Stimulated activated CD8-positive, alpha-beta memory T cell treated with anti-CD3 and anti-CD28 coated beads, Interleukin-15, amount 100 ng/mL, for 48 hours (primary cell): ENCODE data around the gene GFPT1.

ENCODE experiments used
- DNase-seq, 2 donors: peaks; one replicate each; pipeline ENCODE4 v3.0.0-alpha.2; 2020; ENCODE audit warnings: low read depth in 2 of 2

Gene GFPT1

DNA sequence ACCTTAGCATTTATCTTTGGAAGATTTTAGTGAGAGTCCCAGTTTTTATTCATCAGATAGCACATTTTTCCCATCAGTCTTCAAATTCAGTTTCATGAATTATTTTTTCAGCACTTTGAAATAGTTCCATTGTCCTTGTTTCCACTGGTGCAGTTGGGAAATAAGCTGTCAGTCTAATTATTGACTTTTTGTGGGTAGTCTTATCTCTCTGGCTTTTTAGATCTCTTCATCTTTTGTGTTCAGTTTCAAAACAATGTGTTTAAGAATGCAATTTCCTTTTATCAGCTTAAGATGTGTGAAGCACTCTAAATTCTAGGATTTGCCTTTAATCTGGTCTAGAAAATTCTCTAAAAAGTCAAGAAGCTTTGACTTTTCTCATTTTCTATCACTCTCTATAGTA is 70.5 kb downstream of the GFPT1 start:
- DNase-seq, result no peak

DNA sequence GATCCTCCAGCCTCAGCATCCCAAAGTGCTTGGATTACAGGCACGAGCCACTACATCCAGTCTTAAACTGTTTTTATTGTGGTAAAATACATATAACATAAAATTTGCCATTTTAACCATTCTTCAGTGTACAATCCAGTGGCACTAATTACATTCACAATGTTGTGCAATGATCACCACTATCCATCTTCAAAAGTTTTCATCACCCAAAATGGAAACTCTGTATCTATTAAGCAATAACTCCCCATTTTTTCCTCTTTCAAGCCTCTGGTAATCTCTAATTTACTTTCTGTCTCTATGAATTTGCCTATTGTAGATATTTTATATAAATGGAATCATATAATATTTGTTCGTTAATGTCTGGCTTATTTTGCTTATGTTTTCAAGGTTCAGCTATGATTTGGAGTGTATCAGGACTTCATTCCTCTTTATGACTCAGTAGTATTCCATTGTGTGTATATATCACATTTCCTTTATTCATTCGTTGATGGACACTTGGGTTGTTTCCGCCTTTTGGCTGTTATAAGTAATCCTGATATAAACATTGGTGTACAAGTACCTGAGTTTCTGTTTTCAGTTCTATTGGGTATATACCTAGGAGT is 71.8 kb downstream of the GFPT1 start:
- no peak for DNase-seq

DNA sequence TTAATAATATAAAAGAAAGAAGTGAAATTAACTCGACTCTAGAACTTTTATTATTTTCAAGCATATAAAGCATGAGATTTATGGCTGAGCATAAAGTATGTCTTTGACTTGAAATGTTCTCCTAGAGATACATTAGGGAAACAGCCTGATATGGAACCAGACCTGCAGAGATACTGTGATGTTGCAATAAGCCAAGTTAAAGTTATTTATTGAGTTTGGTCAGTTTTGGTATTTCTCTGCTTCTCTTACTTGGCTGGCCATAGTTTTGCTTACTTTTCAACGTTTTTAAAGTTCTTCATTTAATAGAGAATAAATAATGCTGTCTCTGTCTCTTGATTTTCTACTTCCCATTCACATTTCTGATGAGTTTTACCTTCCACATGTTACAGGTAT is 76.0 kb downstream of the GFPT1 start:
- DNase-seq, result no peak

DNA sequence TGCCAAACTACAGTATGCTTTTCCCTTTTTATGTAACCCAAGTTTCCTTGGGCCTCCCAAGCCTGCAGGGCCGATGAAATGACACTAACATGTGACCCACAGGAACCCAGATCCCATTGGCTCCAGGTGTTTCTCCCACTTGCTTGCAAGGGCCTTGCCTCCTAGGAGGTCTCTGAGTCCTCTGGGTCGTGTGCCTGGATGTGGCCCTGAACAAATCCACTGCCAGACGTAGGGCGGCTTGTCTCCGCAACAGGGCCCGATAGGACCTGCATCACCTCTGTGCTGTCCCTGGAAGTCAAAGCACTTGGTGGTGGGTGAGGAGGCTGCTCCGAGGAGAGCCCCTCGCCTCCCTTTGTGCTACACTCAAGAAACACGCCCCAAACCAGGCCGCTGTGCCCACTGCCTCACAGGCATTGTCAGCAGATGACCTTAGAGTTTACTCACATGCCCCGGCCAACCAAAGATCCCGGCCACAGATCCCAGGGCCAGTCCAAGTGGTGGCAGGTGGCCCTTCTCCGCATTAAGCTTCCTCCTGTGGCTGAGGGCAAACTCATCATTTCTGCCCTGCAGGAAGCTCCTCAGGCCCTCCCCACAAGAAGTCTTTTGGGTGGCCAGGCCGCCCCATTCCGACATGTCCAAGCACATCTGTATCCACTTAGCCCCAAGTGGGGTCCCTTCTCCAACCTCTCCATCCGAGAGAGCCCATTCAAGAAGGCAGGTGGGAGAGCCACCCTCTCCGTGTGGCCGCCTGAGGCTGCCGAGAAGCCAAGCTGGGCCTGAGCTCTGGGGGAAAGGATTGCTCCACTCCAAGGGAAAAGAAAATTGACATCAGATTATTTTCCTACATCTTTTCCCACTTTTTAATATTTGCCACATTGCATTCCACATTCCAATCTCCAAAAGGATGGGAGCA is 76.7 kb downstream of the GFPT1 start:
- no peak for DNase-seq

DNA sequence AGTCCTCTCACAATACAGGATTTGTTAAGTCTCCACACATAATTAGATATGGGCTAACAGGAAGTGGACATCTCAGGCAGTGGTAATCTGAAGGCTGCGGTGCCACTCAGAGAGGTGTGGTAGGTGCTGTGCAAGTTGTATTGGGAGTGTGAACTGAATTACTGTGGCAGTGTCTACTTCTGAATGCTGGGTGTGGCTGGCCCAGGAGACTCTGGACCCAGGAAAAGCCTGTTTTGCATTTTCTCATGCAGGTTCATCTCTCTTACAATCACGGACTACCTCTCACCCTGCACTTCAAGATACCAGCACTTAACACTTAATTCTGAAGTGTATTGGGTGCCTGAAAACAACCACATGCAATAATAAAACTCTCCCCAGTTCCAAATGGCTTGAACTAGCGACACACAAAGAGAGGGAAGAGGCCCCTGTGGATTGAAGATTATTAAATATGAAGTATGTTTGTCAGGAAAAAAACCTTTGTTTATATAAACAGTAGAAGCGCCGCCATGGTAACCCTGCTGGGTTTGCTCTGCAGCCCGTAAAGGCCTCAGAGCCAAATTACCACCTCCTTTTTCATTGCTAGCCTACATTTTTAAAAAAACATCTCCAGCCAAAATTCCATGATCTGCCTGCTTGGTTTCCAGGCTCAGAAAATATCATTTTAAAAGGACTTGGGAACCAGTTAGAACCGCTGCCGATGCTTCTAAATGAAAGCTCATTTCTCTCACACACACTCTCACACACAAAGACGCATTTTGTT is 77.5 kb downstream of the GFPT1 start:
- no peak for DNase-seq

DNA sequence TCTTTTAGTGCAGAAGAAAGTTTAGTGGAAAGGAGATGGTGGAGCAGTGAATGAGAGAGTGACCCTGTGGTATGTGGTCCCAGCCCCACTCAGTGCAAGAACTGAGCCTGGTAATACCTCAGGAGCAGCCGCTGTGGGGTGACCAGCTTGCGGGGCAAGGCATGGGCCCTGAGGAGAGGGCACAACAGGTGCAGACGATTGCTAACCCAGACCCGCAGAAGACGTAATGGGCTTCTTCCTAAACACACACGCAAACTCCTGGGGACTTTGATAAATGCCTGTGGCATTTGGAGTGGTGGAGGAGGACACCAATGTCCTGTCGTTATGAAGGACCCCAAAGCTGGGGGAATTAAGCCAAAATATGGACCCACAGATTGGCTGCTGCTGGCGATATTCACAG is 78.7 kb downstream of the GFPT1 start:
- DNase-seq, result no peak

DNA sequence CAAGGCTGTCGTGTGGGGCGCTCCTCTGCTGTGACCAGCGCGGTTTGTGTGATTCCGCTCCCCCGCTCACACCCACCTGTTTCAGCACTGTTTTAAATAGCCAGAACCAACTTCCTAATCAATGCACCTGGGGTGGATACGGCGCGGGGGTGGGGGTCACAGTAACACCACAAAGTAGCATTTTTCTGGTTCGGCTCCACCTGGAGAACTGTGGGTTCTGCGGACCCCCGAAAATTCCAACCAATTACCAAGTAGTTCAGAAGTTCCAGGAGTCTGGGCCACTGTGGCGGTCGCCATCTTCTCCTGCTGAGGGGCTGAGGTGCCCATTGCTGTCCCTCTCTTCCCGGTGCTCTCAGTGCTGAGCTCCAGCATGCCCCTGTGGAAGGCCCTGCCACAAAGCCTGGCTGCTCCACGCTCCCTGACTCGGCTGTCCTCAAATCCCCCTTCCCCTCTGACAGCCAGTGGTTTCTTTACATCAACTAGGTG is 79.4 kb downstream of the GFPT1 start:
- DNase-seq, result no peak

DNA sequence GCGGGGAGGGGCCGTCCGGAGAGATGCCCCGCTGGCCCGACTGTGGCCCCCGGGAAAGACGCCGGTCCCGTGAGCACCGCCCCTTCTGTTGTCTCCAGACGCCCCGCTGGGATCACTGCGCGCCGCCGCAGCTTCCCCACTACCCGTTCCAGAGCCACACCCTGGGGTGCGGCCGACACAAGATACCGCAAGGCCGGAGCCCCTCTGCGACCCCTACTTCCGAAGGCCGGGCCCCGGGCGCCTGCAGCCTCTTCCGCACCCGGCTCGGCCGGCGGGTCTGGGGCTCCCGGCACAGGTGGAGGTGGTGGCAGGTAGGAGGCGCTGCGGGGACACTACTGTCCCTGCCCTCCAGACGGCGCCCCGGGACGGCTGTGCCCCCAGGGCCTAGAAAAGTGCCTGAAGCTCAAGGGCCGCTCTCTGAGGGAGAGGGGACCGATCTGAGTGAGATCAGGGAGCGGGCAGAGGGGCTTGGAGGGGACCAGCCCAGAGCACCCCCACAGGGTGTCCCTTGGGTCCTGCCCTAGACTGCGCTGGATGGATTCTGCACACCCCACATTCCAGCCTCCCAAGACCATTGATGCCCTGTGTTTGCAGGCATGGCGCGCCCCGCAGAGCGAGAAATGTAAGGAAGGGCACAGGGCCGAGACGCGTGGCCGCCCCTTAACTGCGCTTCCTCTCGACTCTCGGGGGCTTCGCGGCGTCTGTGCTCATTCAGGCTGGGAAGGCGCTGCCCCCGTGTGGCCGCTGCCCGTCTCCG is 80.0 kb downstream of the GFPT1 start:
- DNase-seq, result peak; percentile 61 to 72

DNA sequence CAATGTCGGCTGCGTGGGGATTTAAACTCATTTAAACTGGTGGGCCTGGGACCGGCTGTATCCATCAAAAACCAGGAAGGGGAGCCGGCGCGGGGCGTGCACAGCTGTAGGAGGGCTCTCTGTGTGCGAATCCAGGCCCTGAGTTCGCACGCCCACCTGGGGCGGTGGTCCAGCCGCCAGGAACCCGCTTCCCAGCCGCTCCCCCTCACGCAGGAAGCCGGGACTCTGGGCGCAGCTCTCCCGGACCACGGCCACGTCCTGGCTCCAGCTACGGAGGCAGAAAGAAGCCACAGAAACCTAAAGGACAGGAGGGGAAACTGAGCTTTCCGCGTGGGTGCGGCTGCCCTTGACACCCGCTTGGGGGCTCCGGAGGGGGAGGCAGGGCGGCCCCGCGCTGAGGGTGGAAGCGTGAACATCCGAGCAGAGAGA is 80.6 kb downstream of the GFPT1 start:
- no peak for DNase-seq

DNA sequence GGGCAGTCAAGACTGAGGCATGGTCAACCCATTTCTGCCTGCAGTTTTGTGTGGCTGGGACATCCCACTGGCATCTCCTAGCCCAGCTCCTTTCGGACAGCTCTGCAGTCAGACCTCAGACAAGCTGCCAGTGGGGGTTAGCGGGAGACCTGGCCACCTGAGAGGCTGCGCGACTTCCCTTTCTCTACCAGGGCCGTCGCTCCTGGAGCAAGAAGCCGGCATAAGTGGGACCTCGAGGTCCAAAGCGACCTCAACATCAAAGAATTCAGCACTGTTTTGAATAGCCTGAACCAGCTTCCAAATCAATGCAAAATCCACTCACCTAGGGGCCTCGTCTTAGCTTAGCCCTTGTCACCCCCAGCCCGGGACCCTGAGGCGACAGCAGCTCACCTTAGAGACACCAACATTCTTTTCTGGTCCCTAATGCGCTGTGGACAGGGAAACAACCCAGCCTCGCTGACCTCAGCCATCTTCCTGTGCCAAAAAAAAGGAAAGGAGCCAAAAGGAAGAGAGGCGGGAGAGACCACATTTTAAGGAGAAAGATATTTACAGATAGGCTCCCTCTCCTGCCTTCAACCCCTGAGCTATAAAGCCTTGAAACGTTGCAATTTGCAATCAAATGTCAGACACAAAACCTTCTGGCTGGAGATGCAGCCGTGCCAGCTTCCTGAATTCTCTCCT is 81.2 kb downstream of the GFPT1 start:
- DNase-seq, result no peak

DNA sequence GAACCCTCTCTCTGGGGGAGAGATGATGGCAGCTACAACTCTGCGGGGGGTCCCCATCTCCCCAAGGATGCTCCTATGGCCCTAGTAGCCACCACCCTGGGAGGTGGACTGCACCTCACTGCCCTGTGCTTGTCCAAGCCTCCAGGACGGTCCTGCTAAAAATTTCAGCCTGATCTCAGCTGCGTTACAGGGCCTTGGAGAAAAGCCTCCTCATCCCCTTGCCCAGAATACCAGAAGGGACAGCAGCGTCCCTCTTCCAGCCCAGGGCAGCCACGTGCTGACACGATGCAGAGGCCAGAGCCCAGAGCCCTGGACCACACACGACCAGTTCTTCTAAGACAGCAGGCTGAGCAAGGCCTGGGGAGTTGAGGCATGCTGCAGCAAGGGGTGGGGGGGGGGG is 81.9 kb downstream of the GFPT1 start:
- DNase-seq, result no peak

DNA sequence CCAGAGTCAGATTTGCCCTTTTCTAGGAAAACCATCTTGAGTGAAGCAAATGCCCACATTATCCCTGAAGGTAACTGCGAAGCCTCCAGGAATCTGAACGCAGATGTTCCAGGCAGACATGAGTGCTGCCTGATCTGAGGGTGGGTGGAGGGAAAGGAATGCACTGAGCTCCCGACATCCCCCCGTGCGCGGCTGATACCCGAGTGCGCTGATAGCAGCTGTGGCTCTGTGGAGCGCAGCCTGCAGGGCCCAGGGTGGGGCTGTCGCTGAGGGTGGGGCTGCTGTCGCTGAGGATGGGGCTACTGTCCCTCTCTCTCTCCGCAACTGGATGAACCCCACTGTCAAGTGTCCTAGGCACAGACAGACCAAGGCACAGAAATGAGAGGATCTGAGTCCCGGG is 82.4 kb downstream of the GFPT1 start:
- no peak for DNase-seq

DNA sequence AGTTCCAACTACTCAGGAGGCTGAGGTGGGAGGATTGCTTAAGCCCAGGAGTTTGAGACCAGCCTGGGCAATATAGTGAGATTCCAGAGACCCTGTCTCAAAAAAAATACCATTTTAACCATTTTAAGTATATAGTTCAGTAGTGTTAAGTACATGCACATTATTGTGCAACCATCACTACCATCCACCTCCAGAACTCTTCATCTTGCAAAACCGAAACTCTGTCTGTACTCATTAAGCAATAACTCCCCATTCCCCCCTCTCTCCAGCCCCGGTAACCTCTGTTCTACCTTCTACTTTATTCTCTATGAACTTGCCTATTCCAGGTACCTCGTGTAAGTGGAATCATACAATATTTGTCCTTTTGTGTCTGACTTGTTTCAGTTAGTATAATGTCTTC is 86.4 kb downstream of the GFPT1 start:
- no peak for DNase-seq

DNA sequence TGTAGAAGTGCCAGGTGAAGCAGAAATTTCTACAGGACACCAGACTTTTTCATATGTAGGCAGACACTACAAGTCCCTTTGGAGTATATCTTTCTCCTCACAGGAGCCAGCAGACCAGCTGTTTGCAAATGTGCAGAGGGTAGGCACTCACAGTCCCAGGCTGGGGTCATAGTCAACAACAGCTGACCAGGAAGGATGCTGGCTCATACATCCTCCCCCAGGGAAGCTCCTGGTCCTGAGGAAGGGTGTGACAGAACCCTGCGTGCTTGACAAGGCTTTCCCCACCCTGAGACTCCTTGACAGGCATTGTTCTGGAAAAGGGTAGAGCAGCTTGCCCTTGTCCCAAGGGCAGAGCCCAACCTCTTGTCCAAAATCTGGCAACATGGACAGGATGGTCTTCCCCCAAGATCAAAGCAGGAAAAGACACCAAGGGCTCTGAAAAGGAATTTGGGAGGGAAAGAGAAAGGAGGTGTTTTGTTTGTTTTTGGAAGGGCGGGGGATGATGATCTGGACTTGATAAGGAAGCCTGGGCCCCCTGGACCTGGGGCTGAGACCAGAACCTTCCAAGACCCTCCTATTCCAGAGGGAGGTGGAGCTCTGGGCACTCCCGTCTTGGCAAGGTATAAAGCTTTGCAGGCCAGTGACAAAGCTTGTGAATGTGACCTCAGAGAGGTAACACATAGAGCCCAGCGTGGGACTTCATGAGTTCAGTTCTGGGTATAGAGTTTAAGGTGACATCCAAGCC is 87.1 kb downstream of the GFPT1 start:
- DNase-seq, result no peak

DNA sequence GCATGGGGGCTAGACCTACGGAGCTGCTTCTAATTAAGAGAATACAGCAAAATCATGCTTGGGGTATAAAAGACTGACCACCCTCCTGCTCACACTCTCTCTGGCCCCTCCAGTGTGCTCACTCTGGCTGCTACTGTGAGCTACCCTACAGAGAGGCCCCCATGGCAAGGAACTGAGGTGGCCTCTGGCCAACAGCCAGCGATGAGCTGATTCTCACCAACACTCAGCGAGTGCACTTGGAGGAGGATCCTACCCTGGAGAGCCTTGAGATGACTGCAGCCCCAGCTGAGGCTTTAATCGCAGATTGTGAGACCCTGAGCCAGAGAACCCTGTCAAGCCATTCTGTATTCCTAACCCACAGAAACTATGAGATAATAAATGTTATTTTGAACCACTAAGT is 88.2 kb downstream of the GFPT1 start:
- DNase-seq, result no peak

DNA sequence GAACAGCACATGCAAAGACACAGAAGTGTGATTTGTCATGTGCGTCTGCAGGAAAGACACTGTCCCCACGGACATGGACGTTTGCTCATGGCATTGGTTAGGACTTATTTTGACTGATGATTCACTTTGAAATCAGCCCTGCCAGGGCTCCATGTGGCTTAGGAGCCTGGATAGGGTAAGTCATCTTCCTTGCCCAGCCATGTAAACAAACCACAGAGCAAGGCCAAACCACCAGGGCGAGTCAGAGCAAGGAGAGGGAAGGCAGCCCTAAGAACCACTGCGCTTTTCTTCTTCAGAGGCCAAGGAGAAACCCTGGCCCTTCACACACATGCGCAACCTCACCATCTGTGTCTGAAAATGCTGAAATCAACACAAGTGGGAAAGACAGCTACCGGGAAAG is 88.8 kb downstream of the GFPT1 start:
- no peak for DNase-seq

DNA sequence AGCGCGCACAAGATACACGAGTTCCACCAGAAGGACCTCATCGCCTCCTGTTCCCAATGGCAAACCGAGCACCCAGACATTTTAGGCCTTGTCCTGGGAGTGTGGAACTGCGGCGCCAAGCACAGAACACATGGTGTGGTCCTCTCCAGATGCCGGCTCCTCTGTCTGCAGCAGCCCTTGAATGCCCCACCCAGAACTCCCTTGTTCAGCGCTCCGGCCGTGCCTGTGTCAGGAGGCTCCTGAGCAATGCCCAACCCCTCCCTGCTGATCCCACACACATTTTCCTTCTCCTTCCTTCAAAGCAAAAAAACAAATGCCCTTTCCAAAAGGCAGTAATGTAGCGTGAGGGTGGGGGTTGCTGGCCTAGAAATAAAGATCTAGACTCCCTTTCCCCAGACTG is 89.8 kb downstream of the GFPT1 start:
- DNase-seq, result no peak

DNA sequence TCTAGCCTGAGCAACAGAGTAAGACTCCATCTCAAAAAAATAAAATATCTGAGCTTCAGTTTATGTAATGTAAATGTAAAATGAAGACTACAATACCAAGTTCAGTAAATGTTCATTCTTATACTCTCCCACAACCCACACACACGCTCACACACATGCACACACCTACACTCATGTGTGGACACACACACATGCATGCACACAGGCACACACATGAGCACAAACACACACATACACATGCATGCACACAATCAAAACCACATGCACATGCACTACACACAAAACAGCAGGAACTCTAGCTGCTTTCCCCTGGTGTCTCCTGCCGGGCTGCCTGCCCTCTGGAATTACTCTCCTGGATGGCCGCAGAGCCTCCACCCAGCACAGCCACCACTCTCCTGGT is 90.6 kb downstream of the GFPT1 start:
- no peak for DNase-seq

DNA sequence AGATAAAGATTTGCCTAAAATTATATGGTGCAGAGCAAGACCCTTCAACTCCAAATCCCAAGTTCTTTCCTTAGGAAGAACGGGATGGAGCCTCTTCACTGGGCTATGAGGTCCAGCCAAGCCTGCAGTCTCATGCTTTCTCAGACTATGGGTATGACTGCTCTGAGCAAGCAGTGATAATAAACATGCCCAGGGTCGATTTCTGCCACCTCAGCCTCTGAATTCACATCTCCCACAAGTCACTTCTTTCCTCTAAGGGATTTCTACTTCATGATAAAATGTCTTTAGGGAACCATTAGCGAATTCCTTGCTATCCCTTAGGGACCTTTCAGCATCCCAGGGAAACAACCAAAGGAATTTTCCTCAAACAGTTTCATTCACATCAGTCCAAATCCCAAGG is 94.8 kb downstream of the GFPT1 start:
- DNase-seq, result no peak

DNA sequence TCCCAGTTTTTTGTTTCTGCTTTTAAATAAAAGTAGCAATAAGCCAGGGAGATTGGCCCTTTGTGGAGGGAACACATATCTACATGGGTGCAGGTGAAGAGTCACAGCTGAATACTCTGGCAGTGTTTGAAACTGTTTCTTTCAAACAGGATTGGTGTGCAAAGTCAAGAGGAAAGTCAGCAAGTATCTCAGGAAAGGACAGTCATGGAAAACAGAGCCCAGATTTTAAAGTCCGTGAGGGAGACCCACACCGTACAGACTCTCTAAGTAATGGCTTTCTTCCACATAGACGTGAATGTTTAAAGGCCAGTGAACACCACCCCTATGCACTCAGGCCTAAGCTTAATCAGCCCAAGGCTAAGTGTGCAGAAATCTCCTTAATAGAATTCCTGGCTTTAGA is 95.3 kb downstream of the GFPT1 start:
- no peak for DNase-seq
